NCI-H128 (cell line): ENCODE data around the gene ANKRD13C.
"Not testable (repeated sequence)": the region's sequence is repeated elsewhere in the genome, so short reads cannot be mapped to it uniquely, and the experiment has no call there.

Source experiments
- DNase-seq: peaks from one replicate; lab custom pipeline; 2025; ENCODE audit not compliant: unreplicated experiment; lab: John Stamatoyannopoulos, UW

Gene ANKRD13C

GRCh38 chr1:70354332-70355110 is at the start of gene ANKRD13C:
ANKRD13C (minus strand) TSS chr1:70354722; CDS start chr1:70354408, 314 bp downstream.
- DNase-seq: peak; percentile 96

- DNase-seq: no peak
Measured at GRCh38 chr1:70403759-70404158, 49.2 kb upstream of the ANKRD13C start.

- DNase-seq: no peak
Measured at GRCh38 chr1:70401974-70402373, 47.5 kb upstream of the ANKRD13C start.

- no peak for DNase-seq
Measured at GRCh38 chr1:70400335-70400734, 45.8 kb upstream of the ANKRD13C start.

- DNase-seq: no peak
Measured at GRCh38 chr1:70397013-70397412, 42.5 kb upstream of the ANKRD13C start.

GRCh38 chr1:70396607-70397006 is 42.1 kb upstream of the ANKRD13C start:
- no peak for DNase-seq

GRCh38 chr1:70392626-70393025 is 38.1 kb upstream of the ANKRD13C start:
- DNase-seq: no peak

GRCh38 chr1:70387507-70387906 is 33.0 kb upstream of the ANKRD13C start:
- no peak for DNase-seq

- DNase-seq: no peak
Measured at GRCh38 chr1:70386121-70386520, 31.6 kb upstream of the ANKRD13C start.

- DNase-seq: no peak
Measured at GRCh38 chr1:70385477-70385876, 31.0 kb upstream of the ANKRD13C start.

GRCh38 chr1:70384542-70384941 is 30.0 kb upstream of the ANKRD13C start:
- DNase-seq: no peak

- no peak for DNase-seq
Measured at GRCh38 chr1:70383483-70383882, 29.0 kb upstream of the ANKRD13C start.

- DNase-seq: no peak
Measured at GRCh38 chr1:70382682-70383081, 28.2 kb upstream of the ANKRD13C start.

- DNase-seq: no peak
Measured at GRCh38 chr1:70376196-70376595, 21.7 kb upstream of the ANKRD13C start.

GRCh38 chr1:70373580-70373979 is 19.1 kb upstream of the ANKRD13C start:
- DNase-seq: not testable (repeated sequence)

- no peak for DNase-seq
Measured at GRCh38 chr1:70372426-70372825, 17.9 kb upstream of the ANKRD13C start.

GRCh38 chr1:70371586-70371985 is 17.1 kb upstream of the ANKRD13C start:
- not testable (repeated sequence) for DNase-seq

GRCh38 chr1:70367397-70367796 is 12.9 kb upstream of the ANKRD13C start:
- not testable (repeated sequence) for DNase-seq

- not testable (repeated sequence) for DNase-seq
Measured at GRCh38 chr1:70366997-70367396, 12.5 kb upstream of the ANKRD13C start.

GRCh38 chr1:70366425-70366952 is 12.0 kb upstream of the ANKRD13C start:
- DNase-seq: not testable (repeated sequence)

- DNase-seq: no peak
Measured at GRCh38 chr1:70364439-70364838, 9.9 kb upstream of the ANKRD13C start.

- no peak for DNase-seq
Measured at GRCh38 chr1:70361727-70362398, 7.3 kb upstream of the ANKRD13C start.
